SK-N-DZ (cell line): ENCODE data around the gene APBA2.

ENCODE experiments used
- DNase-seq: peaks from one replicate; pipeline ENCODE4 v3.0.0-alpha.2; 2015; ENCODE audit warnings: low spot score

APBA2 gene

DNA sequence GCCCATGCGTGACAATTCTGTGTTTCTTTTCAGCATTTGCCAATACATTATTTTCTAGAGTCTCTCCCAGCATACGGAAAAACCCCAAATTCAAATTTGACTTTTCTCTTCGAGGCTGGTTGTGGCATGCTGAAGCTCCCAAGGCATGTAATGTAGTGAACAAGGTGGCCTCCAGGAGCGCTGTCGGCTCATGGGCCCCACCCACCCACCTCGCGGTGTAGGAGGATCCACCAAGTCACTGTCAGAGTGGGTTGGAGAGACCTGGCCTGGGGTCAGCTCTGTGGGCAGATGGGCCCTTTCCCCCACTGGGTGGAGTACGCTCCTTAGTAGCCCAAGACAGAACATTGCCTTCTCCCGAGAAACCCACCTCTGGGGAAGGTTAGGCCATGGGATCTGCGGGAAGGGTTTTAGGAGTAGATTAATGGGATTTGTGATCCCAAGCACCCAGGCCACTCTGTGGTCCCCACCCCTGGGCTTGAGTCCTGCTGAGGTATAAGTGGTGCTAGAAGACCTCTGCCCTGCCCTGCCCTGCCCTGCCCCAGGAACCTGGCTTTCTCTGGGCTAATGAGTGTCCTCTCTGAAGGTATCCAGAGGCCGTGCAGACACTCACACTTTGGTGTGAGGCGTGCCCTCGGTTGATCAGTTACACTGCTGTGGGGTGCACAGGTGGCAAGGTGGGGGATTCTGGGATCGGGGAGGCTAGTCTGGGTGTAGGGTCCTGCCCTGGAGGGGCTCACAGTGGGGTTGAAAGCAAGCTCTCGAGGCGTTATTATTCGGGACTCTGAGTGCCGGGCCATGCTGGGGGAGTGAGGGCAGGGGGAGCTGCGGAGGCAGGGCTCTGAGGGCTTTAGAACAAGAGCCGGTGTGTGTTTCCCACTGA lies 97.9 kb downstream of the APBA2 start:
- no peak for DNase-seq

DNA sequence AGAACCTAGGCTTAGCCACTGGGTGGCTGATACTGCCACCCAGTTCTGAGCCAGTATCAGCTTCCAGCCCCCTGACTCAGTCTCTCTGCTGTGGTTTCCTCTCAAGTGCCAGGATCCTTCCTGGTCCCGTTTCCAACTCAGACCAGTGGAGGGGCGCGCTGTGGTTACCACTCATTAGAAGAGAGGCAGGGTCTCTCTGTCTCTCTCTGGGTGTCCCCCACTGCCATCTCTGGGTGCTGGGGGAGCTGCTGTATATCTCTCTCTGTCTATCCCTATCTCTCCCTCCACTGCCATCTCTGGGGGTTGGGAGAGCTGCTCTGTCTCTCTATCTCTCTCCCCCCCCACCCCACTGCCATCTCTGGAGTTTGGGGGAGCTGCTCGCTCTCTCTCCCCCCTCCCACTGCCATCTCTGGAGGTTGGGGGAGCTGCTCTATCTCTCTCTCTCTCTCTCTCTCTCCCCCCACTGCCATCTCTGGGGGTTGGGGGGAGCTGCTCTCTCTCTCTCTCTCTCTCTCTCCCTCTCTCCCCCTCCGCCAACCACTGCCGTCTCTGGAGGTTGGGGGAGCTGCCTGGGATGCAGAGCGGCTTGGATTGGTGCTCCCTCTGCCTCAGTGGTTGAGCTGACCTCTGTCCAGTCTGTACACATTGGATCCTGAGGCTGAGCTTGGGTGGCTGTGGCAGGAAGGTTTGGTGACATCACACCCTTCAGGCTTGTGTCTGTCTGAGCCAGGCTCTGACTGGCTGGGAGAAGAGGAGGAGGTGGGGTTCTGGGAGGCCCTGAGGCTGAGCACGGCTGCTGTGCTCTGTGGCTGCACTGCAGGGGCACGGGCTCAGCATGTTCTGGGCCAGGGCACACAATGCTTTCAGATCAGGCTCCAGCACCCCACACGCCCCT lies 98.9 kb downstream of the APBA2 start:
- DNase-seq: peak; percentile 85

DNA sequence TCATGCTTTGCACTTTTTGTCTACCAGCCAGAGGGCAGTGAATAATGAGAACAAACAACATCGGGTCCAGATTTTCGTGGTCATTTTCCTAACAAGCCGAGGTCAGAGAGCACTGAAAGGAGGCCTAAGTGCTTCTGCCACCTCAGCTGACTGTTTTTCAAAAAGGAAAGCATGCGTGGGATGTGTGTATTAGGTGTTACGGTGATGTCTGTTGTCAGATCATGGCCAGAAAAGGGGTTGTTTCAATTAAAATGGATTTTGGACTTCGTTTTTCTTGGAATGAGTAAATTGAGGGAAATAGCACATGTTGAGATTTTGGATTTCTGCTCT lies 99.5 kb downstream of the APBA2 start:
- no peak for DNase-seq

DNA sequence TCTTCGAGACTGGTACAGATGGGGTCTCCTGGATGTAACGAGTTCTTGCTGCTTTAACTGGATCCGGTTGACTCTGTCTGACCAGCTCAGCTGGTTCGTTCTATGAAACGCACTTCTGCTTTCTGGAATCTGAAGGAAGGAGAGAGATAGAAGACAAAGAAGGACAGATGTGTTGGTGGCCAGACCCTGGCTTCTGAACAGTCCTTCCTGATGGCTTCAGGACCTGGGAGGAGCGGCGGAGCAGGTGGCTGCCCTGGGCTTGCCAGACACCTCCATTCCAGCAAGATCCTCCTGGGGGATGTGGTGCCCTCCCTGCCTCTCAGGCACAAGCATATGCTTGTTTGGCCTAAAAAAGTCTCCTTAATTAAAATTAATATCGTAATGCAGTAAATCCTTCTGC lies 99.9 kb downstream of the APBA2 start:
- no peak for DNase-seq

DNA sequence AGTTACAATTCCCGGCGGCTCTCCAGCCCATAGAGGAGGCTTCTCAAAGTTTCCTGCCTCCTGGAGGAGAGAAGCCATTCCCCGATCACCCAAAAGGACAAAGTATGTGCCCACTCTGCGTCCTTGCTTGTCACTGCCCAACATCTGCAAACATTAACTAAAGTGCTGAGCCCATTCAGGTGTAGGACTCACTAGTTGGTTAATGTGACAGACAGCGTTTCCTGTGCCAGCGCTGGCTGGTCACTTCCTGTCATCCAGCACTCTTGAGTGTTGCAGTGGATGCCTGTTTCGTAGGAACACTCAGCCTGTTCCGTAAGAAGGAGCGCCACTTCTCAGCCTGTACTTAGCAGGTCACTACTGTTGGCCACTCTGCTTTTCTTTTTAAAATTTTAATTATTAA lies 100.3 kb downstream of the APBA2 start:
- DNase-seq: no peak

DNA sequence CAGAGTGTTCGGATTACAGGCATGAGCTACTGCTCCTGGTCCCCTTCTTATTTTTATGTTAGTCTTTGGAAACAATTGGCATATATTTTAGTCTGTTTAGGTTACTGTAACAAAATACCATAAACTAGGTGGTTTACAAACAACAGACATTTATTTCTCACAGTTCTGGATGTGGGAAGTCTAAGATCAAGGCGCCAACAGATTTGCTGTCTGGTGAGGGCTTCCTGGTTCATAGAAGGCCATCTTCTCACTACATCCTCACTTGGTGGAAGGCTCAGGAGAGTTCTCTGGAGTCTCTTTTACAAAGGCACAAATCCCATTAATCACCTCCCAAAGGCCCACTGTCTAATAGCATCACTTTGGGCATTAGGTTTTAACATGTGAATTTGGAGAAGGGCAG lies 101.0 kb downstream of the APBA2 start:
- no peak for DNase-seq

DNA sequence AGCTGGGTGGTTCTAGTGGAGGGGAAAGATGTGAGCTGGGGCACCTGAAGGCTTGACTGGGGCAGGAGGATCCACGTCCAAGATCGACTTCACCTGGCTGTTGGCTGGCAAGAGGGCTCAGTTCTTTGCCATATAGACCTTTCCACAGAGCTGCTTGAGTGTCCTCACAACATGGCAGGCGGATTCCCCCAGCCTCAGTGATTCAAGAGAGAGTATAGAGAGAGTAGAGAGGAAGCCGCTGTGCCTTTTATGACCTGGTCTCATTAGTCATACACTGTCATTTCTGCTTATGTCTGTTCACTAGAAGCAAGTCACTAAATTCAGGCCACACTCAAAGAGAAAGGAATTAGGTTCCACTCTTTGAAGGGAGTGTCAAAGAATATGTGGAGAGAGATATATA lies 101.6 kb downstream of the APBA2 start:
- DNase-seq: no peak

DNA sequence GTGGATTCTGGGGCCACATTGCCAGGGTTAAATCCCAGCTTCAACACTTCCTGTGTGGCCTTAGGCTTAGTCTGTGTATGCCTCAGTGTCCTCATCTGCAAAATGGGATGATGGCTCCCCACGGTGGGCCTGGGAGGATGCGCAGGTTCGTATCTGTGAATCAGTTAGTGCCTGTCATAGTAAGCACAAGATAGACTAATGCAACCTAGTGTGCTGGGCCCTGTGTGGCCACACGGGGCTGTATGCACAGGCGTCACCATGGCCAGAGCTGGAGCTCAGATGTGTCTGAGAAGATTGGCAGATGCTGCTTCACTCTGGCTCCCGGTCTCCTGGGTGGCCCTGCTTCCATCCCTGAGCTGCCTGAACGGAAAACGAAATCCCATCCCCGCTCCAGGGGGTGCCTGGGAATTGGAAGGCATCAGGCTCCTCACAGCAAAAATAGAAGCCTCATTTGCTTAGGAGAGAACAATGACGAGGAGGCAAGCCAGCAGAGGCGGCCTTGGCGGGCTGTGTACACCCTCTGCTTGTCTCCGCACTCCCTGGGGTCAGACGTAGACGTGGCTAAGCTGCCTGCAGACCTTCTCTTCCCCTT lies 103.6 kb downstream of the APBA2 start:
- DNase-seq: peak; percentile 58

DNA sequence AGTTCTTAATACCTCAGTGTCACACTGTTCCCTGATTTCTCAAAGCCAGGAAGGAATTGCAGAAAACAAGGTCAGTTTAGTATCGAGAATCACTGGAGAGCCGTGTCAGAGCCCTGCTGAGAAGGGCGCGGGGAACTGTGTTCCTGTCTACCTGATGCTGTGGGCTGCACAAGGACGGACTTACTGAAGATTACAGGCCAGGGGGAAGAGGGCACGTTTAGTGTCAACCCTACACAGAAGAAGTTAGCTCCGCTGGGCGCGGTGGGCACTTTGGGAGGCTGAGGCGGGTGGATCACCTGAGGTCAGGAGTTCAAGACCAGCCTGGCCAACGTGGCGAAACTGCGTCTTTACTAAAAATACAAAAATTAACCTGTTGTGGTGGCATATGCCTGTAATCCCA lies 104.1 kb downstream of the APBA2 start:
- DNase-seq: no peak

DNA sequence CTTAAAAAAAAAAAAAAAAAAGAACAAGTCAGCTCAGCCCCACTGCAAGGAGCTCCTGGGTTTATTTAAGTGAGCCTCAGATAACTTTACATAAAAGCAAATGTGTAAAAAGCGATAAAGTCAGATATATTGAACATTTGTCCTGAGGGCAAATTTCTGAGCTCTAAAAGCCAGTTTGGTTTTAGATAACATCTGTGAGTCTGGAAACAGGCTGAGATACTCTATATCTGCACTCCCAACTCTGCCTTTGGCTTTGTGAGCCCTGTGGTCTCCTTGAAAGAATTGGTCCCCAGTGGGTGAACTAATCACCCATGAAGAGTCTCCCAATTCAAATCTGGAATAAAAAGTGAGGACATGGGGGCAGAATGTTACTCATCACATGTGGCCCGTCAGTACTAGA lies 104.6 kb downstream of the APBA2 start:
- DNase-seq: no peak

DNA sequence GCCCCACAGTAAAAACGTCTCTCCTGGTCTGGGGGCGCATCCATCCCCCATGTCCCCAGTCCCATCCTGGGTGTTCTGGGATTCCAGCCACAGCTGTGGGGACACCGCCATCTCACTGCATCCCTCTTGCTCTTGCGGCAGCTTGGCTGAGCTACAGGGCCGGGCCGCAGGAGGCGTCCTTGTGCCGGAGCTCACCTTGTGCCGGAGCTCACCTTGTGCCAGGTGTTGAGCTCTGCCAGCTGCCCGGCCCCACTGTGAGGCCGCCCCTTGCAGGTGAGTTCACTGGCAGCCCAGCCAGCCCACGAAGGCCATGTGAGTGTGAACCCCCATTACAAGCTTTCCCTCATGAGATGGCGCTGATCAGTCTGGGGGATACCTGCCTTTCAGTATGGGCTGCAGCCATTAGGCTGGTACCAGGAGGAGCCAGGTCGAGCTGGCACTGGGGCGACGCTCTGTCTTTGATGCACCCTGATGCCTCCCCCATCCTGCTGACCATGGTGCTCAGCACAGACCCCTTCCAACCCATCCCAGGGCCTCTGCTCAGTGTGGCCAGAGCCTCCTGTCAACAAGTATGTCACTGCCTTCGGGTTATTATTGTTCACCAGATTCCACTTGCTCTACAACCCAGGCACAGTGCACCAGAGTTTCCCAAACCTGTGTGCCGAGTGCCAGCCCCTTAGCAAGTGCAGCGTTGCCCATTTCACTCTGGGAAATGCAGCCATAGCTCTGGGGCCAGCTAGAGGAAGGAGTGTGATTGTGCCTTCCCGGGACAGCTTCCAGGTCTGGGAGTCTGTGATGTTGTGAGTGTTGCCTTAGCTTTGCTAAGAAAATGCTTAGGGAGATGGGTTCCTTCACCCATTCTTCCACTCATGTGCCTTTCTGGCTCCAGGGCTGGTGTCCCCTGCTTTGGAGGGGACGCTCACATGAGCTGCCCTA lies 105.7 kb downstream of the APBA2 start:
- DNase-seq: no peak

DNA sequence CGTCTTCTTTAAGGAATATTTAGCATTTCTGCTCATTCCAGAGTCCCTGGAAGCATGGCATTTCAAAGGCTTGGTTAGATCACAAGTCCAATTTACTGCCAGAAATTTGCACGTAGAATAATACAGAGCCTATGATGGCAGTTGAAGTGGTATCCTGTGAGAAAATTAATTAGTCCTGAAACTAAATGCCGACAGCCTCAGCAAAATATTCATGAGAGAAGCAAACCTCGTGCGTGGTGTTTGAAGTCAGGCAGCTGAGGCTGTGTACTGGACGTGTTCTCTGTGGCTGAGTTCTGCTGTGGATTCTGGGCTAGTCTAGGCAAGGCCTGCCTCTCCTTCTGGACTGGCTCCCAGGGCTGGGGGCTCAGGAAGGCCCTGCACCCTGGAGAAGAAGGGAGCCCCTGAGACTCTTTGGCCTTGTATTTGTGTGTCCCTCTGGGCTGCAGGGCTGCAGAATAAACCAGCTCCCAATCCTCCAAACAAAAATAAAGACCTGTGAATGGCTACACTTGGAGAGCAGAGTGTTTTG lies 106.6 kb downstream of the APBA2 start:
- DNase-seq: no peak

DNA sequence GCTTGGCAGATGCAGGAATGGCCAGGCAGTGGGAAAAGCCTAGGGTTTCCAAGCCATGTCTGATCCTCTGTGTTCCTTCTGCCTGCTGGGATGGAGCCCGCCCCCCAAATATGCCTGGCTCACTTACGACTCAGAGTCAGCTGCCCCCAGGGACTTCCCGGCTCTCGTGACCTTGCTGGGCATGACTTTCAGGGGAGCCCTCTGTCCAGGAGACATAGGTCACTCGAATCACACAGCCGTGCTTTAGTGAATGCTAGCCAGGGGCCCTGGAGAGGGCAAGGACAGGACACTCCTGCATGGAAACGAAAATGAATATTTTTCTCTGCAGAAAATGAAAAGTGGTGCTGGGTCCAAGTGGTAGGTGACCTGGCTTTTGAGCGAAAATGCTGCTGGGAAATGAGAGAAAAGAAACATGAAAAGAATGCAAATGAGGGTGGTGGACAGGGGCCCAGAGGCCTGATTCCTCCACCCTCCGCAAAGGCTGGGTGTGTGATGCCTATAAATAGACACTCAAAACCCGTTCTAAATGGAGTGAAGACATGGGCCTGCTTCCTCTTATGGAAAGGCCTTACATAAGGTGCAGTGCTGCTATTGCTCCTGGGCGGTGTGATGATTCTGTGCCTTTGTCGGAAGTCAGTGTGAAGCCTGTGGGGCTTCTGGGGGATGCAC lies 107.4 kb downstream of the APBA2 start:
- DNase-seq: no peak

DNA sequence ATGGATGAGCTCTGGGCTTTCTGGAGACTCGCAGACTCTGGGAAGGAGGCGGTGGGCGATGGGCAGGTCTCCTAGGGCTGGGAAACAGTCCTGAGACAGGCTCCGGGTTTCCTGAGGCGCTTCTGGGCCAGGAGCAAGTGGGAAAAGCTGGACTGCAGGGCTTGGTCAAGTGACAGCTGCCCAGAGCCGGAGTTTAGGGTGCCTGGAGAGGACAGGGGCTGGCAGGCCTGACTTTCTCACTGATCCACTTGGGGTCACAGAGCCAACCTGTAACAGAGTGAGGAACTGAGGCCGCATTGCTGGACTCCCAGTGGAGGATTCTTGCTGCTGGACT lies 107.9 kb downstream of the APBA2 start:
- no peak for DNase-seq

DNA sequence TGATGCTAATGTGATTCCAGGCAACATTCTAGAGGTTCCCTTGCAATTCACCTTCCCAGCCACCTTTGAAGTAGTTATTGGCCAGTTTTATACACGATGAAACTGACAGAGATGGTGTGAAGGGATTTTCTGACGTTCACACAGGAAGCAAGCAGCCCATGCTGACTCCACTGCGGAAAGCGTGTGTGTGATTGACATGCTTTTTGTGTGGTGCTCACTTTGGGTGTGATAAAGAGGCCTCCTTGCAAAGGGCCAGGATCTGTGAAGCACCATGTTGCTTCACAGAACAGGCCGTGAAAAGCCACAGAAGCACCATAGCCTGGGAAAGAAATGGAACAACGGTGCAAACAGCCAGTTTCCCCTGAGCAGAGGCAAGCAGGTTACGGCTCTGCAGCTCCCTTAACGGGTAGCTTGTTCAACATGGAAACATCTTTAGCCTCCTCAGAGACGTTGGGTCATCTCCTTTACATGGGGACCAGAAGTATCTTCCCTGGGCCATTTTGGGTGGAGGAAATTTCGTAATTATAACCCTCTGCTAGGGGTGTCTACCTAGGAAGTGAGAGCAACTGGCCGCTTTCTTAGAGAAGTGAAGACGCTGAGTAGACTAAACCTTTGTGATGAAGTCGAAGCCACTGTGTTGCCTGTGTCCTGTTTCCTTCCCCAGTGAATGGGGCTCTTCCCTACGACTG lies 108.5 kb downstream of the APBA2 start:
- no peak for DNase-seq

DNA sequence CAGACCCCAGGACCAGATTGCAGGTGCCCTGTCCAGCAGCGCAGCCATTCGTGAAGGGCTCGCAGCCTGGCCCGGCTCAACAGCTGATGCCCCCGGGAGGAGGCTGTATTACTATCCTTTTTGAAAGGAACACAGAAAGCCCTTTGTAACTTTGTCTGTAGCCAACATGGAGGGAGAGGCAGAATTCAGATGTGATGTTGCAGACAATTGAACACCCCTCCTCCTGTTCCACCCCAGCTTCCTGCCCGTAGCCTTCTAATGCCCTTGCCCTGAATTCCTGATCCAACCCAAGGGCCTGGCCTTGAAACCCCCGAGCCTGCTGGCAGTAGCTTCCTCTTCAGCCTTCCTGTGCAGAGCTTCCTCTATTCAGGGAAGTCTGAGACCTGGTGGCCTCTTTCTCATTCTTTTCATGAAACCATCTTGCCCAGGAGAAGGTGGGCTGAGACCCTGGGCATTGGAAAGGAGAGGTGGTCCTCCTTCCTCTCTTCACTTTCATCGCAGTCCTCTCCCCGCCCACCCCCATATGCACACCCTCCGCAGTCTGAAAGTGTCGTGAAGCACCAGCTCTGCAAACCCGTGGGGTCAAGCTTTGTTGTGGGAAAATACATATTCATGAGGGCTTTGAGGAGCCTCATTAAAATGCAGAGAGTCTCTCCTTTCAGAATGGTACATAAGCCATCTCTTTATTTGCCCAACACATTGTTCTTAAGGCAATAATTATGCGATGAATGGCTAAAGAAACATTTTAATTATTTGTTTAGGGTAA lies 109.2 kb downstream of the APBA2 start:
- no peak for DNase-seq

DNA sequence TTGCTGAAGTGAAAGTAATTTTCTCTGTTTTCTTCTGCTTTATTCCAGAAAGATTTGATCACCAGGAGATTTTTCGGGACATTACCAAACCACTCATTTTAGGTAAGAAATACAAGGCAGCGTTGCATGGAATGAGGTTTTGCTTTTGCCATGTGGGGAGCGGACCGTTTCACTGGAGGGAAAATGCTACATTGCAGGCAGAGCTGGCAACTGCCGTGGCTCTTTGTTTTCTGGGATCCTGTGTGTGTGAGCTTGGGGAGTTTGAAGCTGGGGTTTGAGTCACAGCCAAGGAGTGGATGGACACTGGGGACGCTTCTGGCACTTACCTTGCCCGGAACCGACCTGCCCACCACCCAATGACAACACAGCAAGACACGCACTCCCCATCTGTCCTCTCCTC lies 109.9 kb downstream of the APBA2 start:
- no peak for DNase-seq

DNA sequence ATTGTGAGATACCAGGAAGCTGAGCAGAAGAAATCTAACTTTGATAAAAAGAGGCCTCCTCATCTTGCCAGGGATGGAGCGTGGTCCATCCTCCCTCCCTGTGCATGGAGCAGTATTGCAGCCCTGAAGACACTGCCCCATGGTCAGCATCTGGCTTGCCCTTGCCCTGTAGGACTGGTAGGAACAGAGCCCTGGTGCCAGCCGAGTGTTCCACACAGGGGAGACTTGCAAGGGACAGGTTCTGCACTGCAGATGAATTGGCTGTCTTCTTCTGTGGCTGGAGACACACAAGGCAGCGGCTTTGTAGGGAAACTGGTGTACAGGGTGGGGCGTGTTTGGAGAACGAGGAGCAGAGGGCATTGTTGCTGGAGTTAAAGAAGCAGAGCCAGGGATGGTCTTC lies 110.5 kb downstream of the APBA2 start:
- DNase-seq: no peak

DNA sequence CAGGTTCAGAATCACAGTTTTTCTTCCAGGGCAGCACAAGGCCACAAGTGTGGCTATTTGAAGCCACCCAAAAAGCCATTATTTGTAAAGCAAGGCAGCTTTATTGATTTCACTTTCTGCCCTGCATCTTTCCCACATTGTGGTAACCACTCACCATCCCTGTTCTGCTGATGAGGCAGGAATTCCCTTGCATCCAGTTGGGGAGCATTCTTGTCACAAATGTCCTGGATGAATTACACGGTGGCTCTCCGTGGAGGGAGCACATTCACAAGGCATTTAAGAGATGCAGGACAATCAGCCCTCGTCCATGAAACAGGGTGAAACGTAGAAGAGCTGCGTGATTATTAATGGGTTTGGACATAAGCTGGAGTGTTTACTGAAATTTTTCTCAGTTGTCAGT lies 111.2 kb downstream of the APBA2 start:
- no peak for DNase-seq
